Bronchial epithelial cell (primary cell): ENCODE measurements around the gene FNDC11. TPM values are rescaled to one million over a fixed set of nuclear protein-coding genes. Genes with fewer than 3 reads are reported as not detected.
"Not testable (repeated sequence)": the region's sequence is repeated elsewhere in the genome, so short reads cannot be mapped to it uniquely, and the experiment has no call there.

ENCODE experiments used
- DNase-seq: peaks from one replicate; pipeline ENCODE4 v3.0.0-alpha.2; 2010; ENCODE audit warnings: low read depth
- FAIRE-seq: peaks from 2 replicates; lab custom pipeline; 2011; peaks lifted over from hg19 to GRCh38; lab: Jason Lieb, UNC
- H3K27me3 ChIP-seq: 2 replicates; pipeline ENCODE4 v1.5.1; 2011; ENCODE audit warnings: low read length; ENCODE audit not compliant: control insufficient read depth, insufficient read depth
- H3K36me3 ChIP-seq: 2 replicates; pipeline ENCODE4 v1.5.1; 2011; ENCODE audit warnings: low read length; ENCODE audit not compliant: control insufficient read depth, insufficient read depth
- H3K4me3 ChIP-seq: 2 replicates; pipeline ENCODE4 v1.5.1; 2011; ENCODE audit warnings: mild to moderate bottlenecking, low read depth, low read length, control low read depth
- total RNA-seq: library from RNA; depleted of rRNA; stranded (reverse); fragments of >200 nt; gene quantifications from 2 replicates; pipeline ENCODE4 v1.2.1, GENCODE V29; 2014
- TF ChIP-seq, protein P1 (sequence below): IDR thresholded peaks from 2 replicates; pipeline ENCODE4 v1.5.1; 2011; ENCODE audit warnings: mild to moderate bottlenecking, moderate library complexity, low read length, control low read depth, inconsistent platforms; ENCODE audit not compliant: insufficient read depth, severe bottlenecking

FNDC11 gene
- total RNA-seq, 1 donor from 2014 or later: 0.26 TPM

DNA sequence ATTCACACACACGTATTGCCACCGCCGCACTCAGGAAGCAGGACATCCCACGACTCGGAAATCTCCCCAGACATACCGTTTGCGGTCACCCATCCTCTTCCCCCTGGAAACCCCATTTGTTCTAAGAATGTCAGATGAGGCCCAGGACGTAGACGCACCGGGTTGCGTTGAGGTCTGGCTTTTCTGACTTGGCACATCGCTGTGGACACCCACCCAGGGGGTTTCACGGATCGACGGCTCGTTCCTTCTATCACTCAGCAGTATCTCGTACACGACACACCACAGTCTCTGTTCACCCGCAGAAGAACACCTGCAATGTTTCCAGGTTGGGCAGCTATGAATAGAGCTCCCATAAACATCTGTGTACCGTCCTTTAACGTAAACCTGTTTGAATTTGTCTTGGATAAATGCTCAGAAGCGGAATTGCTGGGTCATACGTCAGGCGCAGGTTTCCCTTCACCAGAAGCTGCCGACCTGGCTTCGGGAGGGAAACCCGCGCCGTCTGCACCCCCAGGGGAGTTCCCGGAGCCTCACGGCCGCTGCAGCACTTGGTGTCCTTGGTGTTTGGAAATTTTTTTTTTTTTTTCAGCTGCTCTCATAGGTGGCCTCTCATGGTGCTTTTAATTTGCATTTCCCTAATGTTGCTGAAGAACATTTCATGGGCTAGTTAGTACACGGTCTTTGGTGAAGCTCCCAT, 45.7 kb upstream of the FNDC11 start:
- DNase-seq: no peak

DNA sequence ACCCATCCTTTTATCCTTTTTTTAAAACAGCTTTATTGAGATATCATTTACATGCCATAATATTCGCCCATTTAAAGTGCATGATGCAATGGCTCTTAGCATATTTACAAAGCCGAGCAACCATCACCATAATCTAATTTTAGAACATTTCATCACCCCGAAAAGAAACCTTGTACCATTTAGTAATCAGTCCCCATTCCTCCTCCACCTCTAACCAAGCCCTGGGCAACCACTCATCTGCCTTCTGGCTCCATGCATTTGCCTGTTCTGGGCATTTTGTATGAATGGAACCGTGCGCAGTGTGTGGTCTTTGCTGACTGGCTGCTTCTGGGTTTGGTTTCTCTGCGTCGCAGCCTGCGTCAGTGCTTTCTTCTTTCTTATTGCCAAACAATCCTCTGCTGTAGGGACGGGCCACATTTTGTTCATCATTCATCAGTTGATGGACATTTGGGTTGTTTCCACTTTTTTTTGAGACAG, 44.8 kb upstream of the FNDC11 start:
- Histone ChIP-seq H3K4me3 (no peak overlapping the region), H3K36me3 (no peaks in the 10 kb centered on the region), H3K27me3 (no peaks in the 10 kb centered on the region)
- FAIRE-seq (no peak), DNase-seq (no peak)
- TF ChIP-seq, protein P1, sequence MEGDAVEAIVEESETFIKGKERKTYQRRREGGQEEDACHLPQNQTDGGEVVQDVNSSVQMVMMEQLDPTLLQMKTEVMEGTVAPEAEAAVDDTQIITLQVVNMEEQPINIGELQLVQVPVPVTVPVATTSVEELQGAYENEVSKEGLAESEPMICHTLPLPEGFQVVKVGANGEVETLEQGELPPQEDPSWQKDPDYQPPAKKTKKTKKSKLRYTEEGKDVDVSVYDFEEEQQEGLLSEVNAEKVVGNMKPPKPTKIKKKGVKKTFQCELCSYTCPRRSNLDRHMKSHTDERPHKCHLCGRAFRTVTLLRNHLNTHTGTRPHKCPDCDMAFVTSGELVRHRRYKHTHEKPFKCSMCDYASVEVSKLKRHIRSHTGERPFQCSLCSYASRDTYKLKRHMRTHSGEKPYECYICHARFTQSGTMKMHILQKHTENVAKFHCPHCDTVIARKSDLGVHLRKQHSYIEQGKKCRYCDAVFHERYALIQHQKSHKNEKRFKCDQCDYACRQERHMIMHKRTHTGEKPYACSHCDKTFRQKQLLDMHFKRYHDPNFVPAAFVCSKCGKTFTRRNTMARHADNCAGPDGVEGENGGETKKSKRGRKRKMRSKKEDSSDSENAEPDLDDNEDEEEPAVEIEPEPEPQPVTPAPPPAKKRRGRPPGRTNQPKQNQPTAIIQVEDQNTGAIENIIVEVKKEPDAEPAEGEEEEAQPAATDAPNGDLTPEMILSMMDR: no peak

More for the DNA sequence above, 45.7 kb upstream of the FNDC11 start:
- no peak for FAIRE-seq
- H3K27me3 ChIP-seq: no peaks in the 10 kb centered on the region
- H3K36me3 ChIP-seq: no peaks in the 10 kb centered on the region
- TF ChIP-seq, protein P1: no peak
- no peak overlapping the region for H3K4me3 ChIP-seq

DNA sequence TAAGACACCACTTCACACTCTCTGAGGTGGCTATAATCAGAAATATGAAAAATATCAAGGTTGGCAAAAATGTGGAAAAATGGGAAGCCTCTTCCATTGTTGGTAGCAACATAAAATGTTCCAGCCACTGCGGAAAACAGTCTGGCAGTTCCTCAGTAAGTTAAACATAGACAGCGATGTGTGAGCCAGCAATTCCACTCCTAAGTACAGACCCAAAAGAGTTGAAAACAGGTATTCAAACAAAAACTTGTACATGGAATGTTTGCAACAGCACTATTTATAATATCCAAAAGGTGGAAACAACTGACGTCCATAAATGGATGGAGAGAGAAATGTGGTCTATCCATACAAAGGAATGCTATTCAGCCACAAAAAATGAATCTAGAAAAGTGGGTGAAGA, 40.8 kb upstream of the FNDC11 start:
- DNase-seq (no peak), FAIRE-seq (no peak)
- TF ChIP-seq, protein P1: no peak
- Histone ChIP-seq H3K36me3 (no peaks in the 10 kb centered on the region), H3K4me3 (no peak overlapping the region), H3K27me3 (no peaks in the 10 kb centered on the region)

DNA sequence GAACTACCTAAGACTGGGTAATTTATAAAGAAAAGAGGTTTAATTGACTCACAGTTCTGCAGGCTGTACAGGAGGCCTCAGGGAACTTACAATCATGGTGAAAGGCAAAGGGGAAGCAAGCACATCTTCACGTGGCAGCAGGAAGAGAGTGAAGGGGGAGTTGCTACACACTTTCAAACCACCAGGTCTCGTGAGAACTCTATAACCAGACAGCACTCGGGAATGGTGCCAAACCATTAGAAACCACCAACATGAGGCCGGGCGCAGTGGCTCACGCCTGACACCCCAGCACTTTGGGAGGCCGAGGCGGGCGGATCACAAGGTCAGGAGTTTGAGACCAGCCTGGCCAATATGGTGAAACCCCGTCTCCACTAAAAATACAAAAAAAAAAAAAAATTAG, 39.4 kb upstream of the FNDC11 start:
- not testable (repeated sequence) for DNase-seq, FAIRE-seq, H3K4me3 ChIP-seq, H3K36me3 ChIP-seq, H3K27me3 ChIP-seq

DNA sequence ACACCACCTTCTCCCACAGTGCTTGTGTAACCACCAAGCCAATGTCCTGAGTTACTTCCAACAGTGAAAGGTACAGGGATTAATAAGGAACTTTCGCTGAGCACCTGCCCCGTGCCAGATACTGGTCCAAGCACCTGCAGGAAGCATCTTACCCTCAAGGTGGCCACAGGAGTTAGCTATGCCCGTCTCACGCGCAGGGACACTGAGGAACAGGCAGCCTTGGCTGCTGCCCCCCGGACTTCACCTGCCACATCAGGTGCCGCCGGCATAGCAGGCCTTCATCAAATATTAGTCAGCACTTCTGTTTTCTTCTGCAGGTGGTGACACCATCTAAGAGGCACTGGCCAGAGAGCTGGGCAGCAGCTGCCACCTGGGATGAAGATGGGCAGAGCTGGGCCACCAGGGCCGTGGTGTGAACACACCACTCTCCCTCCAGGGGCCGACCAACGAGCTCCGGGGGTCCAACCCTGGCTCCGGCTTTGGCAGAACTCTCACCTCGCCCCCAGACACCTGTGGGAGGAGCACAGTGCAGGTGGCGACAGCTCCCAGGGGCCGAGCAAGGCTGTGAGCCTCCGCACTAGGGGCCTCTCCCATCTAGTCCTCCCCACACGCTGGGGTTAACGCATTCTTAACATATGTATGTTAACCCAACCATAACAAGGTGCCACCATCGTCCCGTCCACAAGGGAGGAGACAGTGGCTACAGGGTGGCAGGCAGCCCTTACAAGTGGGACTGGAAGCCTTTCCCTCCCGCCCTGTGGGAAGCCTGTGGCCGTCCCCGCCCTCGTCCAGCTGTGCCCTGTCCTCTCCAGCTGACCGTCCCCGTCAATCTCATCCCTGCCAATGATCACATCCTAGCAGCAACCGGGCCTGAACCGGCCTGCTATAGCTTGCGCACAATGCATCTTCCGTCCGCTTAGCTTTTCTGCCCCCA, 36.3 kb upstream of the FNDC11 start:
- TF ChIP-seq, protein P1: no peak
- DNase-seq (no peak), FAIRE-seq (no peak)
- Histone ChIP-seq H3K27me3 (no peaks in the 10 kb centered on the region), H3K4me3 (no peak overlapping the region), H3K36me3 (peaks cover 14% of the 10 kb centered on the region)

DNA sequence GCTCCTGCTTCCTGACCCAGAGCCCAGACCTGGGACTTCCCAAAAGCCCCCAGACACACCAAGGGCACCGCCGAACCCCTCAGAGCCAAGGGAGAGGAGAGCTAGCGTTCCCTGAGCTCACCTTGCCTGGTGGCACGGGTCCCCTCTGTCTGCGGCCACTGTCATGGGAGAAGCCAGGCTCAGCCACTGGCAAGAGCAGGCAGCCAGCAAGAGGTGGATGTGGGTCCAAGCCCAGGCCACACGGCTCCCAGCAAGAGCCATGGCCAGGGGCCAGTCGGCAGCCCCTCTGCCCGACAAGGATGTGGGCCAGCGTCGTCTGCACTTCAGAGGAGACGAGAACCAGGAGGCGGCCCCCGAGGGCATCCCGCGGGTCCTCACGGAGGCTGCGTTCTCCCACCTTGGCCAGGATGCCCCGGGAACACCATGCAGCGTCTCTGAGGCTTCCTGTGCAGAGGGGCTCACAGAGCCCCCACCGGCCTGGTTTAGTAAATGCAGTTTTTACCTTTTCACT, 35.6 kb upstream of the FNDC11 start:
- Histone ChIP-seq H3K36me3 (peaks cover 19% of the 10 kb centered on the region), H3K4me3 (no peak overlapping the region), H3K27me3 (no peaks in the 10 kb centered on the region)
- DNase-seq: no peak
- no peak for FAIRE-seq
- TF ChIP-seq, protein P1: no peak
